Breast epithelium (tissue), 4 donors: ENCODE data around the gene MTOR. TPM values are rescaled to one million over a fixed set of nuclear protein-coding genes. Genes with fewer than 3 reads are reported as not detected.
A peak's percentile ranks its signal among the peaks of the same experiment; 100 is the strongest.
"Not testable (repeated sequence)": the region's sequence is repeated elsewhere in the genome, so short reads cannot be mapped to it uniquely, and the experiment has no call there.

Experiments used
- DNase-seq, 2 donors: peaks; one replicate each; pipeline ENCODE4 v3.0.0-alpha.2; 2019; ENCODE audit warnings: low spot score in 2 of 2
- H3K27ac ChIP-seq, 2 donors: fragments of 200-600 bp; sonication (generic) in 1 of 2; one replicate each; pipeline ENCODE4 v1.5.1; 2016 to 2019; ENCODE audit warnings: mild to moderate bottlenecking in 1 of 2
- H3K27me3 ChIP-seq, 2 donors: fragments of 200-600 bp; sonication (generic) in 1 of 2; one replicate each; pipeline versions ENCODE4 v1.5.1 to v1.6.0; 2017 to 2019; ENCODE audit warnings: control low read depth in 1 of 2, mild to moderate bottlenecking in 1 of 2
- H3K36me3 ChIP-seq: fragments of 200-600 bp; one replicate; pipeline ENCODE4 v1.5.1; 2019
- H3K4me1 ChIP-seq, 2 donors: fragments of 200-600 bp; sonication (generic); one replicate each; pipeline ENCODE4 v1.5.1; 2016 to 2019; ENCODE audit warnings: control low read depth in 1 of 2
- H3K4me3 ChIP-seq, 3 donors: fragments of 200-600 bp; sonication (generic); 1 replicate in 2 of 3; 2 replicates in 1 of 3; pipeline ENCODE4 v1.5.1; 2016 to 2019; ENCODE audit warnings: mild to moderate bottlenecking in 3 of 3, moderate library complexity in 2 of 3
- H3K9me3 ChIP-seq, 2 donors: fragments of 200-600 bp; sonication (generic) in 1 of 2; one replicate each; pipeline ENCODE4 v1.5.1; 2016 to 2019; ENCODE audit warnings: control low read depth in 1 of 2
- POLR2A ChIP-seq: fragments of 450-650 bp; IDR thresholded peaks from one replicate; pipeline ENCODE4 v1.6.1; 2016; ENCODE audit warnings: antibody characterized with exemption, mild to moderate bottlenecking, moderate library complexity
- POLR2AphosphoS5 ChIP-seq, 3 donors: sonication (generic); formaldehyde crosslinking; IDR thresholded peaks; one replicate each; pipeline ENCODE4 v1.6.1; 2017; ENCODE audit warnings: antibody characterized with exemption in 3 of 3
- intact Hi-C: fragments of 100-400 bp; cut with DNase I; formaldehyde crosslinking; loops from one replicate; pipeline ENCODE4 v1.15.1; 2023; ENCODE audit warnings: low total_unique reads
- total RNA-seq, 3 donors: library from RNA; depleted of rRNA; stranded (reverse); fragments of >200 nt; gene quantifications; one replicate each; pipeline ENCODE4 v1.1.0, GENCODE V29; 2016
- TF ChIP-seq, protein P1 (sequence below), 3 donors: fragments of 450-650 bp; IDR thresholded peaks; one replicate each; pipeline ENCODE4 v1.5.1; 2016 to 2017; ENCODE audit warnings: antibody characterized with exemption in 3 of 3, mild to moderate bottlenecking in 3 of 3, moderate library complexity in 3 of 3

Gene MTOR
- total RNA-seq, 3 donors from 2014 or later = 36.8 to 48.4 (median 46.5) TPM

- TF ChIP-seq POLR2A (no peak), POLR2AphosphoS5 (IDR thresholded peaks at IDR 0.05) (no peak)
- TF ChIP-seq, protein P1, sequence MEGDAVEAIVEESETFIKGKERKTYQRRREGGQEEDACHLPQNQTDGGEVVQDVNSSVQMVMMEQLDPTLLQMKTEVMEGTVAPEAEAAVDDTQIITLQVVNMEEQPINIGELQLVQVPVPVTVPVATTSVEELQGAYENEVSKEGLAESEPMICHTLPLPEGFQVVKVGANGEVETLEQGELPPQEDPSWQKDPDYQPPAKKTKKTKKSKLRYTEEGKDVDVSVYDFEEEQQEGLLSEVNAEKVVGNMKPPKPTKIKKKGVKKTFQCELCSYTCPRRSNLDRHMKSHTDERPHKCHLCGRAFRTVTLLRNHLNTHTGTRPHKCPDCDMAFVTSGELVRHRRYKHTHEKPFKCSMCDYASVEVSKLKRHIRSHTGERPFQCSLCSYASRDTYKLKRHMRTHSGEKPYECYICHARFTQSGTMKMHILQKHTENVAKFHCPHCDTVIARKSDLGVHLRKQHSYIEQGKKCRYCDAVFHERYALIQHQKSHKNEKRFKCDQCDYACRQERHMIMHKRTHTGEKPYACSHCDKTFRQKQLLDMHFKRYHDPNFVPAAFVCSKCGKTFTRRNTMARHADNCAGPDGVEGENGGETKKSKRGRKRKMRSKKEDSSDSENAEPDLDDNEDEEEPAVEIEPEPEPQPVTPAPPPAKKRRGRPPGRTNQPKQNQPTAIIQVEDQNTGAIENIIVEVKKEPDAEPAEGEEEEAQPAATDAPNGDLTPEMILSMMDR (IDR thresholded peaks at IDR 0.05) = no peak
- intact Hi-C loops = no loop called here
- Histone ChIP-seq H3K4me3 (peak overlapping the region; percentile 81 to 88 (median 85)), H3K9me3 (no peaks in the 10 kb centered on the region), H3K36me3 (no peaks in the 10 kb centered on the region), H3K27me3 (no peaks in the 10 kb centered on the region), H3K4me1 (peaks cover 0 to 6% of the 10 kb centered on the region in 2 donors), H3K27ac (peak overlapping the region; percentile 81 to 89)
- no peak for DNase-seq
Measured at GRCh38 chr1:11100149-11100493, 162.2 kb downstream of the MTOR start.

DNA sequence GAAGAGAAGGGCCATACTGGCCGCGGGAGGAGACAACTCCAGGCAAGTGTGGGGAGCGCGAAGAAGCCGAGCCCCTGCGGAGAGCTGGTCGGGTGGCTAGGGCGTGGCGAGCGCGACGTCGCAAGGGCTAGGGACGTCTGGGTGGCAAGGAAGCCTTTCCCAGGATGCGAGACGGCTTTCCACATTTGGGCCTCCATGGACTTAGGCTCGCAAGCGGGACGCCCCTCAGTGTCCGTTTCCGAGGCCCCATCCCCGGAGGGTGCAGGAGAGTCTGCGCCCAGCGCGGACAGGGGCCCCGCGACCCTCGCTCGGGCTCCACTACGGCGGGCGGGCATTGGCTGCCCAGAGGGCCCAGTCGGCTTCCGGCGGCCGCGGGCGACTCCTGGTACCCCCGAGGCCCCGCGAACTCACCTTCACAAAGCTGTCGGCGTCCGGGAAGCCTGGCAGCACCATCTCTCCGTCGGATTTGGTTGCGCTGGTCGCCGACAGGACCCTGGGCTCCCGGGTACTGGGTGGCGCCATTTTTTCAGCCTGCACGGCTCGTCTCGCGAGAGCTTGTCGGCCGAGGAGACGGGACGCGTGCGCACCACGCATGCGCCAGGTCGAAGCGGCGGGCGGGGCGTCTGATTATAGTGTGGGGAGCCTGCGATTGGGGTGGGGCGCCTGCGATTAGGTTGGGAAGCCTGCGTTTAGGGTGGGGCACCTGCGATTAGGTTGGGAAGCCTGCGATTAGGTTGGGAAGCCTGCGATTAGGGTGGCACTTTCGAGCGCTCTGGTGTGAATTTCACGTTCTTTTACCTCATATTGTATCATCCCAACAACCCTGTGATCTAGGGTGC, 162.8 kb downstream of the MTOR start, which contains the start of gene EXOSC10:
EXOSC10 (minus strand) TSS at position 560 of the 839 bp plus-strand sequence; CDS start at position 522, 38 bp downstream.
- DNase-seq = peak; percentile 86 to 92
- H3K27ac ChIP-seq = peak within 1 kb of the TSS; percentile 81 to 89
- TF ChIP-seq POLR2A = no peak
- TF ChIP-seq, protein P1 (IDR thresholded peaks at IDR 0.05) = no peak
- peak; percentile 45 to 80 (median 68) for TF ChIP-seq POLR2AphosphoS5 (IDR thresholded peaks at IDR 0.05)
- no peaks in the 10 kb centered on the region for H3K9me3 ChIP-seq
- intact Hi-C loops = no loop called here
- no peaks in the 10 kb centered on the region for H3K27me3 ChIP-seq
- peak within 1 kb of the TSS; percentile 81 to 88 (median 85) for H3K4me3 ChIP-seq
- H3K36me3 ChIP-seq = no peaks in the 10 kb centered on the region
- peaks cover 0 to 6% of the 10 kb centered on the region in 2 donors for H3K4me1 ChIP-seq

GRCh38 chr1:11098931-11099309, 163.4 kb downstream of the MTOR start:
- peak overlapping the region; percentile 81 to 89 for H3K27ac ChIP-seq
- DNase-seq = no peak
- H3K4me3 ChIP-seq = peak overlapping the region; percentile 81 to 88 (median 85)
- H3K9me3 ChIP-seq = no peaks in the 10 kb centered on the region
- intact Hi-C loops = no loop called here
- TF ChIP-seq POLR2A (no peak), POLR2AphosphoS5 (IDR thresholded peaks at IDR 0.05) (no peak)
- TF ChIP-seq, protein P1 (IDR thresholded peaks at IDR 0.05) = no peak
- peaks cover 0 to 6% of the 10 kb centered on the region in 2 donors for H3K4me1 ChIP-seq
- peaks cover under 1% of the 10 kb centered on the region for H3K36me3 ChIP-seq
- H3K27me3 ChIP-seq = no peaks in the 10 kb centered on the region

DNA sequence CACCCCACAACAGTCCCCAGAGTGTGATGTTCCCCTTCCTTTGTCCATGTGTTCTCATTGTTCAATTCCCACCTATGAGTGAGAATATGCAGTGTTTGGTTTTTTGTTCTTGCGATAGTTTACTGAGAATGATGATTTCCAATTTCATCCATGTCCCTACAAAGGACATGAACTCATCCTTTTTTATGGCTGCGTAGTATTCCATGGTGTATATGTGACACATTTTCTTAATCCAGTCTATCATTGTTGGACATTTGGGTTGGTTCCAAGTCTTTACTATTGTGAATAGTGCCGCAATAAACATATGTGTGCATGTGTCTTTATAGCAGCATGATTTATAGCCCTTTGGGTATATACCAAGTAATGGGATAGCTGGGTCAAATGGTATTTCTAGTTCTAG, 178.6 kb downstream of the MTOR start:
- H3K4me3 ChIP-seq, H3K27ac ChIP-seq, DNase-seq, H3K27me3 ChIP-seq, intact Hi-C loops, H3K9me3 ChIP-seq, H3K36me3 ChIP-seq, H3K4me1 ChIP-seq: not testable (repeated sequence)

DNA sequence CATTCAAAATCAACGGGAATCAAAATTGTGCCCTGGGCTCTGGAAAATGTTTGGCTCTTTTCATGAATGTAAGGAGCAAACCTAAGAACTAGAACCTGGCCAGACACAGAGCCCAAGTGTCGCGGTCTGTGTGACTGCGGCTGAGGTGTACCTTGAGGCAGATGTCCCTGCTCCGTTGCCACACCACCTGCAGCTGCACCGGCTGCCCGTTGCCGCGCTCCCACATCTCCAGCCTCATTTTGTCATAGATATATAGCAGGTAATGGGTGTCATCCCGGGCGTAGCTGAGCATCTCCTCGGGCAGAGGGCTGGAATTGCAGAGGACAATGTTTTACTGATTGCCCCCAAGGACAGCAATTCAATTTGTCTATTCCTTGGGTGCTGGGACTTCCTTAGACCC, 181.4 kb downstream of the MTOR start:
- TF ChIP-seq POLR2AphosphoS5 (IDR thresholded peaks at IDR 0.05) = no peak
- no peak for TF ChIP-seq POLR2A
- TF ChIP-seq, protein P1 (IDR thresholded peaks at IDR 0.05) = no peak
- Histone ChIP-seq H3K36me3 (no peaks in the 10 kb centered on the region), H3K27me3 (no peaks in the 10 kb centered on the region), H3K4me3 (no peak overlapping the region), H3K4me1 (no peaks in the 10 kb centered on the region), H3K27ac (peak overlapping the region in 1 of 2 donors; percentile 38), H3K9me3 (no peaks in the 10 kb centered on the region)
- peak in 1 of 2 donors; percentile 47 for DNase-seq
- intact Hi-C loops = no loop called here
